HG03060 (cell line): Measurements from ENCODE around the gene CD86.

Experiments
- ATAC-seq: cut with Tn5 transposase; IDR thresholded peaks from one replicate; pipeline ENCODE4 v1.9.1; 2021; ENCODE audit warnings: low read depth, moderate number of reproducible peaks; ENCODE audit not compliant: unreplicated experiment

Gene CD86

GRCh38 chr3:122058294-122058693, 3.1 kb downstream of the CD86 start:
- no peak for ATAC-seq

GRCh38 chr3:122060040-122060698, 5.0 kb downstream of the CD86 start:
- no peak for ATAC-seq

GRCh38 chr3:122063908-122064307, 8.7 kb downstream of the CD86 start:
- ATAC-seq = no peak

DNA sequence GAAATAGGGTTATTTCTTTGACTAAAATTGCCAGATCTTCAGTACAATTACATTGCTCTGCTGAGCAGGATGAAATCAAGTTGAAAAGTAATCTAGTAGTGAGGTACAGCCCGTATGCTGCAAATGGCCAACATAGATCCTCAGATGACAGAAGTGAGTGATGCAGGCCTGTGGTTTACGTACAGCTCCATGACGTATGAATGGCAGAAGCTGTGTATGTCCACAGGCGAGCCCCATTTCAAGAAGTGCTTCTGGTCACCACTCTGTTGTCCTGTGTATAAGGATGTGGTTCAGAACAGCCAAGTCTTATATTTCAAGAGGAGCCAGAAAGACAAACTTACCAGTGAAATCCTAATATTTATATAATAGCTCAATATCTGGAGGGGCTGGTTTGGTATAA, 9.2 kb downstream of the CD86 start:
- ATAC-seq = no peak

GRCh38 chr3:122066331-122067213, 11.4 kb downstream of the CD86 start:
- no peak for ATAC-seq

DNA sequence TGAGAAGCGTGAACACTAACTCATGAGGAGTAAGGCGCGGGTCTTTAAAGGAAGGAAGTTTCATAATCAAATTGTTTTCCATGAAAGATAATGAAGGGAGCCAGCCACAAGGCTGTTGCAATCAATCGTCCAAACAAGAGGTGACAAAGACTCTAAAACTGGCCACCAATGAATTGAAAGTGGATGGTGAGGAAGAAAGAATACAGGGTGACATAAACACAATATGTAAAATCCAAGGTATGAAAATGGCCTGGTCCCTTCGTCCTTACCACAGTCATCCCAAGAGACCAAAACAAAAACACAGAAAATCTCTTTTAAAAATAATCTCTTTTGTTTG, 12.0 kb downstream of the CD86 start:
- ATAC-seq = peak; percentile 67

DNA sequence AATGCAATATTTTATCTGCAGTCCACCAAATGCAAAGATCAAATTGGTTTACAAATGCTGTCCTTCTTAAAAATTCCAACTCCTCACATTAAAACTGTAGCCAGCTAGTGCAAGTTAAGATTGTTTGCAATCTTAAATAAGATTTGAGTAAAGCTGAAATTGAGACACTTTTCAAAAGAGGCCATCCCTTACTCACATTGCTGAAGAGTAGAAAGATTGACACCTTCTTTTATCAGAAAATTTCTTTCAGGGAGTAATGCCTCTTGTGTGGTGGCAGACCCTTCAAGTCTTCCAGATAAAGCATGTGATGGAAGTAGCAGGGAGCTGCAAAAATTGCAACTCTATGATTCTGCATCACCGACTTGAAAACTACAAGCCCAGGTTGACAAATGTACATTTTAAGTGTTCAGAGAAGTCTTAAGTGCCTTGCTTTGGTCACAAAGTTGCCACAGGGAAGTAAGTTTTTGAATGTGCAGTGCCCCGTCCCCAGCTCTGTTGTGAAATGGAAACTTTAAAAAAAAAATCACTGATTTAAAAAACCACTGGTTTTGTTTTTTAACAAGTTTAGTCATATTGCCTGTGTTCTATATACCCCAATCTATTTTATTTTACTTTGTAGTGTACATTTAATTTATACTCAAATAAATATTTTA, 12.6 kb downstream of the CD86 start:
- ATAC-seq = peak; percentile 29

DNA sequence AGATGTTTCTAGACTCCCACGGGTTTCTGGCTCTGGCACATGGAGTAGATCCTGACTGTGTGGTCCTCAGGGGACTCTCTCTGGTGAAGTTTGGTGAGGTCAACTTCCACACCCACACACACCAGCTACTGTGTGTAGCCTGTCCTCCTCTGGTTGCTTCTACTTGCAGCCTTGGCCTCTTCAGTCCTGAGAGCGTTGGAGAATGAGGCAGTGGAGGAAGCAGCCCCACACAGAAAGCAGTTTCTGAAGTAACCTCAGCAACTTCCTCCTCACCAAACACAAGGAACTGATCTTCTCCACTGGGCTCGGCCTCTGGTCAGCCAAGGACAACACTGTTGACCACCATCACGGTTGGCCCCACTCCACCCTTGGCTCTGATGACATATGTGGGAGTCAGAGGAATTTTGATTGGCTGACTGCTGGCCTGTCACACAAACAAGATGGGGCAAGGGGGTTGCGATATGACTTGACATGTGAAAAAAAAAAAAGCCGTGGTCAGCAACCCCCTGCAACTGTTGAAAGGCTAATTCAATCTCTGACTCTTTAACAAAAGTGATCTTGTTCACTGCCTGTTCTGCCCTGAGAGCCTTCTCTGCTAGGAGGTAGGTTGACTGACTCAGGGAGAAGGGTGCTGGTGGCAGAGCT, 19.6 kb downstream of the CD86 start:
- peak; percentile 32 for ATAC-seq

DNA sequence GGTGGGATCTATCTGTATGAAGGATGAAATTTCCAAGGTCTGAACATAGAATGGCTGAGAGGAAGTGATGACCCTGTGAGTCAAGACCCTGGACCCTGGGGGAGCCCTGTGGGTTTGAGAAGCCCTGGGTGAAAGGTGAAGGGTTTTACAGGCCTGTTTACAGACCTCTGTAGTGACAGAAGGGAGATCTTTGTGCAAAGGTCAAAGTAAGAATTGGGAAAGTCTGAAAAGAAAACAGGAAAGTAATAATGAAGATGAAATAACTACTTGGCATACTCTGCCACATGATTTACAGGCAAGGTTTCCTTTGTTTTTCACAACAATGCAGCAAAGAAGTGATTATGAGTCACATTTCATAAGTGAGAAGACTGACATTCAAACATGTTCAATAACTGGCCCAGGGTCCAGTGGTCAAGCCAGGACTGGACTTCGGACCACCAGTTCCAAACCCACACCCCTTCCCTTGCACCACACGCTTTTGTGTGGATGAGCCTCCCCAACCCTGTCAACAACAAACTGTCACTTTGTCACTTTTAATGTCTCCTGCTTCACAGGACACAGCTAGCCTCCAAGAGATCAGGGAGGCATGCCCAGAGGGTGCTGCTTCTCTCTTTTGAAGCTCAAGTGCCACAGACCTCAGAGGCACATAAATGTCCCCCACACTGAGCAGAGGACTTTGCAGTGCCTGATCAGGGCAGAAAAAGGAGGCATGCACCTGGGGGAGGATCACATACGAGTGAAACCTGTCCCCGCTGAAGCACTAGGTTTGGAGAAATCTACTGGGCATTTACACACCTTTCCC, 21.5 kb downstream of the CD86 start:
- ATAC-seq = no peak

DNA sequence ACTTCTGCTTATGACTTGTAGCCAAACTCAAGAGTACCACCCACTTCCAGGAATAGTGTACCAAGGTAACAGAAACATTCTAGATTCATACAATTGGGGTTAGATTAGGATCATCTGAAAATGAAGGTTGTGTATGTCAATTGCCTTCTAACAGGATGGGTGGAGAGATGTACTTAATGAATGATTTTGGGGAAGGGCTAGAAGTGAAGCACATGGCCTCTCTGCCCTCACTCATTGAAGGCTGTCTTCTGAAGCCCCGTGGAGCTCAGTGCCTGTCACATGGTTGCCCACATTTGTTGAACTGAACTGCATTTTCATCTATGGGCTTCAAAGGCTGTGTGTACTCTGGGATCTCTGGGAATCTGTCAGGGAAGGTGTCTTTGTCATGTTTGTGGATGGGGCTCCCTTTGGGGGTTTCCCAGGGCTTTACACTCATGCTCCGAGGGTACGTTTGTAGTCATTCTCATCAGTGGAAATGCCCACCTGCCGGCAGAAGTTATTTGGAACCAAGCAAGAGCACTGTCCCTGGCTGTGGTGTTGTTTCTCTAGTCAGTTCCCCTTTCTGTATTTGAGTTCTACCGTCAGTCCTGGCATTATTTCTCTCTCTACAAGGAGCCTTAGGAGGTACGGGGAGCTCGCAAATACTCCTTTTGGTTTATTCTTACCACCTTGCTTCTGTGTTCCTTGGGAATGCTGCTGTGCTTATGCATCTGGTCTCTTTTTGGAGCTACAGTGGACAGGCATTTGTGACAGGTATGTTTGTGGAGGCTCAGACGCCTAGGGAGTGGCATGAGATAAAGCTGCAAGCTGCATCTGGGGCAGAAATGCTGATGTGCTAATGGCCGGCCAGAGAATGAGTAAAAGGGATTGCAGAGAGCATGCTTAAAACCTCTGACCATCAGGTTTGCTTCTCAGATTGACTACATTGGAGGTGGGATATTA, 22.4 kb downstream of the CD86 start:
- ATAC-seq = no peak

GRCh38 chr3:122078235-122078935, 23.2 kb downstream of the CD86 start:
- ATAC-seq = no peak

- no peak for ATAC-seq
Observed at GRCh38 chr3:122079524-122080206, 24.5 kb downstream of the CD86 start.

DNA sequence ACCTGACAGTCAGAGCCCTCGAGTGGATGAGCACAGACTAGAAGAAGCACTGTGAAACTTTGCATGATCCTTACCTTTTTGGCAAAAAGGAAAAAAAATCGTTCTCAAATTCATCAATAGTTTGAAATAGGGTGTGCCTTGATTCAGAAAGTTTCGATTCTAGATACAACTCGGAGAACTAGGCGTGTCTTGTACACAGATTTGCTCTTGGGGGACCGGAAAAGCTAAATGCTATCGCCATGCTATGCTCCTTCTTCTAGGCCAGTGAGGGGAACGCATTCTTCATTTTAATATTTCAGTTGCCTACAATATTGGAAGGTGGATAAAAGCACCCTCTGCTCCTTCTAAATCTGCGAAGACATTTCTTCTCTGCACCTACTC, 25.0 kb downstream of the CD86 start:
- ATAC-seq = no peak

DNA sequence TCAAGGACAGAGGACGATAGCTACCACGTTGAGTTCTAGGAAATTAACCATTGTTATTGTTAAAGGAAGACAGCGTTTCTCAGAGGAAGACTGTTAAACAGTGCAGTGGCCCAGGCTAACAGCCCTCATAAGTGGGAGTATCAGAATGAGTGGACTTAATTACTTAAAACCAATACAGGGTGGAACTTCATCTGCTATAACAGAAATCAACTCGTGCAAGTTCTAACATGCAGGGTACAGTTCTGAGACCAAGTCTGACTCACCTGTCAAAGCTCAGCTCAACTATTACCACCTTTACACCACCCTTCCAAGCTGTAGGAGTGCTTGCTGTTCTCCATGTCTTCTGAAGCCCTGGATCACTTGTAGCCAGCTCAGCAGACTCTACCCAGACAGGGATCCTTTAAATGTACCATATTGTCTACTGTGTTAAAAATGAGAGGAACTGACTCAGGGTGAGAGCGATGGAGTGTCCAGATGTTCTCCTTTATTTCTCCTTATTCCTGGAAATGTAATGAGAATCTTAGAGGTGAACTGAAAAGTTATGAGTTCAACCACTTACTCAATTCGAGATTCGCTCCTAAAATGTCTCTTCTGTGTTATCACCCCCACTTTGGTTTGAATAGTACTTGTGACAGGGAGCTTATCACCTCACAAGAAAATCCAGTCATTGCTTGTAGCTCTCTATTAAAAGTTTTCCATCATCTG, 26.5 kb downstream of the CD86 start:
- ATAC-seq = peak; percentile 30

DNA sequence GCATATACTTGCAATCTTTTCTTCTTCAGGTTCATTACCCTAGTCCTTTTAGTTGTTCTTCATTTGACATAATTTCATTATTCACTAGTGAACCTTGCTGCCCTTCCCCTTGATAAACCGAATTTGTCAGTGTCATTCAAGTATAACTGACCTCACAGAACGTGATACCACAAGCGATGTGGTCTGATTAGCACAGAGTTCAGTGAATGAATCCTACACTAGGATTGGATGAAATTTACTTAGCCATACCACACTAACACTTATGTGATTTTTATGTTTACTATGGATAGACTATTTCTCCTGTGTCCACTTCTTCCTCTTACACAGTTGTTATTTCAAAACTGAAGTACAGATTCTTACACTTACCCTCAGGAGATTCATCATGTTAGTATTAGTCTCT, 27.2 kb downstream of the CD86 start:
- ATAC-seq = no peak

GRCh38 chr3:122084799-122085198, 29.6 kb downstream of the CD86 start:
- ATAC-seq = no peak

DNA sequence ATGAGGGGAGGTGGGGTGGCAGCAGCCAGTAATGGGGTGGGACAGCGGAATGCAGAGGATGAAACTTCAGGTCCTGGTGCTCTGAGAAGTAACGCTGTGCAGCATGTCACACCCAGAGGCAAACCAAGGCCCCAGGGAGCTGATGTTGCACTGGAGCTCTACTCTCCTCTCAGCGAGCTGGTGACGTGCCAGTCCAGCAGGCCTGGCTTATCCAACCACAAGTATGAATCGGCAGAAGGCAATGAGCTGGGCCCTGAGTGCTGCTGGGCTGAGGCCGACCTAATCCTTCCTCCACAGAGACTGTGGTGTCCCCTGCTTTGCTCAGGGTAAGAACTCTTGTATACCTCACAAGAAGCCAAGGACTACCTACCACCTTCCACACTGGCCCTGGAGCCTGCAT, 30.5 kb downstream of the CD86 start:
- no peak for ATAC-seq

- ATAC-seq = no peak
Observed at GRCh38 chr3:122088531-122088930, 33.4 kb downstream of the CD86 start.
